GM18526 (cell line): Measurements from ENCODE around the gene RGL1.

Source experiments
- POLR2A ChIP-seq: IDR thresholded peaks from 3 replicates; pipeline ENCODE4 v1.6.1; 2011; ENCODE audit not compliant: insufficient read length; ENCODE audit errors: extremely low read depth

Gene RGL1

GRCh38 chr1:183926983-183927382, 122.1 kb downstream of the RGL1 start:
- TF ChIP-seq POLR2A = no peak

- TF ChIP-seq POLR2A = no peak
Observed at GRCh38 chr1:183931646-183932271, 126.8 kb downstream of the RGL1 start.

GRCh38 chr1:183932412-183932811, 127.5 kb downstream of the RGL1 start:
- TF ChIP-seq POLR2A = no peak

DNA sequence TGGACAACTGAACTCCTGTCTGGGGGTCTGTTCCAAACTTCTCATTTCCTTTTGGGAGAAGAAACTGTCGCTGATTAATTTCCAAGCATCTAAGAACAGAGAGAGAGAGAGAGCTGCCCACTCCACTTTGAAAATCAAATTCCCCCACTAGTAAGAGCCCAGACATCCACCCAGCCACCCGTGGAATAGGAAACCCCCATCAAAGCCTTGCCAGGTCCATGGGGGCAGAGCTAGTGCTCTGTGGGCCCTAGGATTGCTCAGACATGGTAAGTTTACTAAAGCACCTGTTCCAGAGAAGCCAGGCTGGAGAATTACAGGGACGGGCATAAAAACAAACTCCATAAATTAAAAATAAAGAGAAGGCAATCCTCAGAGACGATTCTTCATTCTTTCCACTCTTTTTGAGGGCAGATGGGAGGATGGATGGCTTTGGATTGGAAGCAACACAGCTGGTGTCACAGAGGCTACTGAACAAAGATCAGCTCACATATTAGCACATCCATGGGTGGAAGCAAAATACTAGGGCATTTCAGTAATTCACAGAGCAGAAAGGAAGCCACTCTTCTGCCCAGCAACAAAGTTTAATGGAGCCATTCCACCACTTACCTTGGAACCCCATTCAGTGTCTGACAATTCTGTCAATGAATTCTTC, 128.7 kb downstream of the RGL1 start:
- no peak for TF ChIP-seq POLR2A

DNA sequence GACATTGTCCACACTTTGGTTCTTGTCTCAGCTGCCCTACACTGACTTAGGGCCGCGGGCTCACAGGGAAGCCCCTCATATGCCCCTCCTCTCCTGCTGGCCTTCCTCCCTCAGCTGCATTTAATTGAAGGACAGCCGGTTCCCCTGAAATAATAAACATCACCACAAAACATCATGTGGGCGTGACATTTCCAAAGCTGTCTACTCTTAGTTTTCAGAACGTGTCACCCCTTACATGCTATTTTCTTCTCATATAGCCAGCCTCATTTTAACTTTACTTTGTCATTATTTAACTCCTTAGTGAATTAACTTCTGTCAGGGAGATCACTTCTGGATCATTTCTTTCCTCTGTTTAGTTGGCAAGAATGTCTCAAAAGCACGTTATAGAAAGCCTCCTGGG, 129.4 kb downstream of the RGL1 start:
- no peak for TF ChIP-seq POLR2A

DNA sequence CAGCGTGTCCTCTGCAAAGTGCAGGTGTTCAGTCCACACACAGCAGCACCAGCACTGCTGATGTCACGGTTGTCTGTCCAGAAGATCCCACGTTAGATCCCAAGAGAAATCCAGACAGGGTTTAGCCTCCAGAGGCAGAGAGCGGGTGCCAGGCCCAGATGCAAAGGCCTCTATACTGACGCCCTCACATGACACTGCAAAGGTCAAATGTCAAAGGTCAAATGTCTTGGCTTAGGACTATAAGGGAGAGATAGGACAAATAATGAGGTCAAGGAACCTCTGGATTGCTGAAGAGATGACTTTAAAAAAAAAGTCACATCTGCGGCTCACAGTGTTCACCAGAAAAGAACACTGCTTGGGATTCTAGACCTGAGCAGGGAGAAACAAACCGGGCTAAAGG, 131.1 kb downstream of the RGL1 start:
- no peak for TF ChIP-seq POLR2A

- no peak for TF ChIP-seq POLR2A
Observed at GRCh38 chr1:183936791-183937190, 131.9 kb downstream of the RGL1 start.

GRCh38 chr1:183937611-183938010, 132.7 kb downstream of the RGL1 start:
- no peak for TF ChIP-seq POLR2A

DNA sequence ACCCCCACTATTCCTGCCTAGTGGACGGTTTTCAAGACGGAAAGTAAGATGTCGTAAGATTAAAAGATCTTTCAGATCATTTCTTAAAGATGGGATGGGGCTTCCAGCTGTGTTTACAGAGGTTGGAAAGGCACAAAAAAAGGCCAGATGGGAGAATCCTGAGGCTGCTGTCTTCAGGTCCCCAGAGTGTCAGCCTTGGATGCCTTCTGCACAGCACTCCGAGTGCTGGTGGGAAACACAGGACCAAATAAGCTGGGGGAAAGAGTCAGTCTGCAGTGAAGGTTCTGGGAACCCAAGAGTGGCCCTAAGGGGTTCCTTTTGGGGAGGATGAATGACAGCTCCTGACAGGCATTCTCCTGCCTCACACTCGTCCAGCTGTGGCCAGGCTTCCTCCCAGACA, 136.1 kb downstream of the RGL1 start:
- TF ChIP-seq POLR2A = no peak

GRCh38 chr1:183942933-183943693, 138.2 kb downstream of the RGL1 start:
- no peak for TF ChIP-seq POLR2A

- no peak for TF ChIP-seq POLR2A
Observed at GRCh38 chr1:183945428-183946319, 140.8 kb downstream of the RGL1 start.

- no peak for TF ChIP-seq POLR2A
Observed at GRCh38 chr1:183946320-183946613, 141.3 kb downstream of the RGL1 start.

GRCh38 chr1:183947988-183948387, 143.1 kb downstream of the RGL1 start:
- TF ChIP-seq POLR2A = no peak

- no peak for TF ChIP-seq POLR2A
Observed at GRCh38 chr1:183952101-183952500, 147.2 kb downstream of the RGL1 start.

DNA sequence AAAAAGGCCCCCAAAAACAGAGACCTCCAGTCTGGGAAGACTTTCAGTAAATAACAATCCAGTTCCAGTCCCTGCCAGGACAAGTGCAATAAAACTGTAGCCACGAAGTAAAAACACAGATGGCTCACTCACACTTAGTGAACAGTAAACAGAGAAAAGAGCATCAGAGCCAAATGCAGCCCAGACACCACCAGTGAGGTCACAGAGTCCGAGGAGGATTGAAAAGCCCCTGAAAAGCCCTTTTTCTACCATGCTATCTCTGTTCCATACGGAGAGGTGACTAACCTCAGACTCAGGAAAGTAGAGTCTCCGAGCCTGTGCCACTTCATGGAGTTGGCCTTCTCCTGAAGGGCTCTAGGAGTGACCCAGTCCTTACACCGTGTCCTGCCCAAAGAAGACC, 148.1 kb downstream of the RGL1 start:
- TF ChIP-seq POLR2A = no peak
